Activated naive CD8-positive, alpha-beta T cell (primary cell): ENCODE measurements around the gene TFIP11.
A peak's percentile ranks its signal among the peaks of the same experiment; 100 is the strongest.

Source experiments
- H3K27ac Mint-ChIP-seq: one replicate; pipeline ENCODE4 v1.8.0; 2021; ENCODE audit warnings: mixed read lengths
- H3K27me3 Mint-ChIP-seq: one replicate; pipeline ENCODE4 v1.8.0; 2021; ENCODE audit warnings: mixed read lengths
- H3K36me3 Mint-ChIP-seq: one replicate; pipeline ENCODE4 v1.8.0; 2021; ENCODE audit warnings: mixed read lengths
- H3K4me1 Mint-ChIP-seq: one replicate; pipeline ENCODE4 v1.8.0; 2021; ENCODE audit warnings: low read depth, mixed read lengths
- H3K4me3 Mint-ChIP-seq: one replicate; pipeline ENCODE4 v1.8.0; 2021; ENCODE audit warnings: mild to moderate bottlenecking, mixed read lengths
- H3K9me3 Mint-ChIP-seq: one replicate; pipeline ENCODE4 v1.8.0; 2021; ENCODE audit warnings: low read depth, mixed read lengths

TFIP11 gene

DNA sequence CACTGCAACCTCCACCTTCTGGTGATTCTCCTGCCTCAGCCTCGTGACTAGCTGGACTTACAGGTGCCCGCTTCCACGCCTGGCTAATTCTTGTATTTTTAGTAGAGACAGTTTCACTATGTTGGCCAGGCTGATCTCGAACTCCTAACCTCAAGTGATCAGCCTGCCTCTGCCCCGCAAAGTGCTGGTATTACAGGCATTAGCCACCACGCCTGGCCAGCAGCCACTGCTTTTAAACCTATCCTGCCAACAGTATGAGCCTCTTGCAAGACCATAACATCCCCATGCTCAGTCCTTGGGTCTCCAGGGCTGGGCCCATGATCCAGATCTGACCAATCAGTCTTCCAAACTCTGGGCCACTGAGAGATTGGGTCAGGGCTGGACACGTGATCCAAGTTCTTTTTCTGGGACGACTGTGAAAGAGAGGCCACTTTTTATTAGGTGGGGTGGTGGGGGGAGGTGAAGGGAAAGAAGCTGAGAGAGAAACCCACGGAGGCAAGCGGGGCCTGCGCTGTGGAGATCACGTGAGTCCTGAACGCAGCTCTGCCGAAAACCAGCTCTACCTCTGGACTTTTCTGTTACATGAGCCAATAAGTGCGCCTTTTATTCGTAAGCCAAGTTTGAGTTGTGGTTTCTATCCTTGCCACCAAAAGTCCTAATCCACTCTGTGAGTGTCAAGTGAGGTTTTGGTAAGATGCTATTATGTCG lies 65.3 kb downstream of the TFIP11 start:
- Mint-ChIP-seq H3K36me3 (no peaks in the 10 kb centered on the region), H3K4me3 (no peak overlapping the region)

DNA sequence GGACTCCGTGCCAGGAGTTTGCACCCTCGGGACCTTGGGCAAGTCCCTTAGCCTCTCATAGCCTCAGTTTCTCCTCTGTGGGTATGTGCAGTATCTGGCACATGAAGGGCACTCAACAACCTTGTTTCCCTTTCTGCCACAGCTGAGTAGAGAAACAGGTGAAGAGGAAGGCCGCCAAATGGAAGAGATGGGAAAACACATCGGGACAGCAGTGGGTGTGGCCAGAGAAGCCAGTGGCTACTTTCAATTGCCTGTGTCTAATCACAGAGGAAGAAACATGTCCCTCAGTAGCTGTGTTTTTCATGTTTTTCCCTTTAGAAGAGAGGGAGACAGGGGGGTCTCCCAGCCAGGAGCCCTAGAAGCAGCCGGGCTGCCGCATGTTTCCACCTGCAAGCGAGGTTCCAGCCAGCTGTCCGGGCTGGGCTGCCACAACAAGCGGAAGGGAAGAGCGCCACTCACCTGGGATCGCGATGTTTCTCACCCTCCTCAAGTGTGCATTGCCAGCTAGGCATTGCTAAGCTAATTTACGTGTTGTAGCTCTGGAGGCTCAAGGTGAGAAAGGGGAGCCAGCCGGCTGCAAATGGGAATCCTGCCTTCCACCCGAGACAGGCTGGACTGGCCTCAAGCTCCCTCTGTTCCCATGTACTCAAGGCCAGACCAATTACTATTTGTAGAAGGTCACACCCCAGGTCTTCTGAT lies 66.5 kb downstream of the TFIP11 start:
- no peaks in the 10 kb centered on the region for H3K9me3 Mint-ChIP-seq
- H3K36me3 Mint-ChIP-seq, result no peaks in the 10 kb centered on the region
- peak overlapping the region; percentile 8 for H3K27ac Mint-ChIP-seq
- H3K4me1 Mint-ChIP-seq, result no peaks in the 10 kb centered on the region
- no peak overlapping the region for H3K4me3 Mint-ChIP-seq
- H3K27me3 Mint-ChIP-seq, result no peaks in the 10 kb centered on the region

More for the DNA sequence above, 65.3 kb downstream of the TFIP11 start:
- Mint-ChIP-seq H3K27me3 (no peaks in the 10 kb centered on the region), H3K4me1 (no peaks in the 10 kb centered on the region), H3K9me3 (no peaks in the 10 kb centered on the region), H3K27ac (peak overlapping the region; percentile 22)

DNA sequence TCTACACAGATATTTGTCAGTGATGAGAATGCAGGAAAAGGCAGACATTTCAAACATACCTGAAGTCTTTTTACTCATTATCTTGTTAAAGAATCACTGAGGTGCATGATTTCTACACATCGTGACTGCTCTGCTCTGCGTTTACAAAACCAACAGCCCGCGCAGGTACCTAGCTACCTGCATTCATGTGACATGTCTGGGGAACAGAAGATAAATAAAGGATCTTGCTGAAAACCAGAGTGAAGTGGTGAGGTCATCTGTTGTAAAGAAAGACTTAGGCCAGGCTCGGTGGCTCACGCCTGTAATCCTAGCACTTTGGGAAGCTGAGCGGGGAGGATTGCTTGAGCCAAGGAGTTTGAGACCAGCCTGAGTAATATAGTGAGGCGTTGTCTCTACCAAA lies 67.5 kb downstream of the TFIP11 start:
- H3K36me3 Mint-ChIP-seq, result no peaks in the 10 kb centered on the region
- H3K9me3 Mint-ChIP-seq, result no peaks in the 10 kb centered on the region
- no peak overlapping the region for H3K27ac Mint-ChIP-seq
- H3K4me1 Mint-ChIP-seq, result no peaks in the 10 kb centered on the region
- H3K4me3 Mint-ChIP-seq, result no peak overlapping the region
- H3K27me3 Mint-ChIP-seq, result no peaks in the 10 kb centered on the region

DNA sequence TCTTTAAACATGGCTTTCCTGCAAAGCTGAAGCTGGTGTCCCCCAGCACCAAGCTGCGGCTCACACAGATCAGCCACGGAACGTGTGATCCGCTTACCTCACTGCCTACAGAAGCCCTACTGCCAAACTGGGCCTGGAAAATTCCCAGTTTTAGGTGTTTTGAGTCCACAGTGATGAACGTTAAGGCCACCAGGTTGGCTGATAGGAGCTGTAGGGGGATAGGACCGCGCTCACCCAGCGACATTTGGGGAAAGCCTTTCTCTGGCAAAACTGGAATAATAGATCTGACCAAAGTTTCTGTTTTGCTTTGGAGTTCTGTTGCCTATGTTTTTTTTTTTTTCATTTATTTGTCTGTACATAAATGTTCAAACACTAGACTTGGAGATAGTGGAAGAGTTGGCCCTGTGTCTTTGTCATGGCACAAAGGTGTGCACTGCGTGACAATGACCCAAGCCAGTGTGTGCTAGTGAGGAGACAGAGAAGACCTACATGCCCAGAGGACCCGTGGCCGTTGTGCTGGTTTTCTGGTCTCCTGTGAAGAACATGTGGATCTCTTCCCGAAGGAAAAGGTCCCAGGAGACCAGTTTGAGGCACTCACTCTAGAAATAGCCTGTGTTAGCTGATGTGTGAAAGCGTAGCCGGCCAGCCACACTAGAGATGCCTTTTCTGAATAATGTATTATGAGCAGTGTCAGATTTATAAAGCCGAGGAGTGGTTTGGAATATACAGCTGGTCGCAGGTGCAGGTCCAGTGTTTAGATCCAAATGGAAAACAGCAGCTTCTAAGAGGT lies 68.2 kb downstream of the TFIP11 start:
- H3K36me3 Mint-ChIP-seq, result no peaks in the 10 kb centered on the region
- H3K9me3 Mint-ChIP-seq, result no peaks in the 10 kb centered on the region
- H3K27ac Mint-ChIP-seq, result no peak overlapping the region
- no peak overlapping the region for H3K4me3 Mint-ChIP-seq
- no peaks in the 10 kb centered on the region for H3K4me1 Mint-ChIP-seq
- H3K27me3 Mint-ChIP-seq, result no peaks in the 10 kb centered on the region

DNA sequence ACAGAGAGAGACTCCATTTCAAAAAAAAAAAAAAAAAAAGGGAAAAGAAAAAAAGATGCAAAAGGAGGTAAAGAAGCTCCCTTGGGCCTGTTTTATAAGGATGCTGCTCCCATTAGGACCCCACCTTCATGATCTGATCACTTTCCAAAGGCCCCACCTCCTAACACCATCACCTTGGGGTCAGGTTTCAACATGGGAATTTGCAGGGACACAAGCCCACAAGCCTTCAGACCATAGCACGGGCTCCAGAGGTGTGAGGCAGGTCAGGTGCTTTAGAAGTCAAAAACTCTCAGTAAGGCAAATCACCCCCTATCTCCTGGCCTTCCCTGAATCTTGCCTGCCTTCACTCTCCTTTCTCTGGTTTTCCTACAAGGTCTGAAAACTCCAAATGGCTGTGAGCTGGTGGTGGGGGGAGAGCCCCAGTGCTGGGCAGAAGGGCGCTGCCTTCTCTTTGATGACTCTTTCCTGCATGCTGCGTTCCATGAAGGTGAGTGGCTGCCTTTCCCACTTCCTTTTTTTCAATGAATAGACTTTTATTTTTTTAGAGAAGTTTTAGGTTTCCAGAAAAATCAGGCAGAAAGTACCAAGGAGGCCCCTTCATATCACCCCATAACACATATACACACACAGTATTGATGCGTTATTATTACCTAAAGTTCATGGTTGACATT lies 70.1 kb downstream of the TFIP11 start:
- no peaks in the 10 kb centered on the region for H3K36me3 Mint-ChIP-seq
- H3K4me1 Mint-ChIP-seq, result peaks cover 2% of the 10 kb centered on the region
- H3K9me3 Mint-ChIP-seq, result no peaks in the 10 kb centered on the region
- no peak overlapping the region for H3K27ac Mint-ChIP-seq
- no peaks in the 10 kb centered on the region for H3K27me3 Mint-ChIP-seq
- no peak overlapping the region for H3K4me3 Mint-ChIP-seq
